GM21737 (cell line): ENCODE results near the gene ATG16L2.
A peak's percentile ranks its signal among the peaks of the same experiment; 100 is the strongest.
"Not testable (repeated sequence)": the region's sequence is repeated elsewhere in the genome, so short reads cannot be mapped to it uniquely, and the experiment has no call there.

Source experiments
- ATAC-seq: cut with Tn5 transposase; IDR thresholded peaks from one replicate; pipeline ENCODE4 v1.9.1; 2021; ENCODE audit warnings: mild to moderate bottlenecking, moderate library complexity; ENCODE audit not compliant: unreplicated experiment

ATG16L2 gene

DNA sequence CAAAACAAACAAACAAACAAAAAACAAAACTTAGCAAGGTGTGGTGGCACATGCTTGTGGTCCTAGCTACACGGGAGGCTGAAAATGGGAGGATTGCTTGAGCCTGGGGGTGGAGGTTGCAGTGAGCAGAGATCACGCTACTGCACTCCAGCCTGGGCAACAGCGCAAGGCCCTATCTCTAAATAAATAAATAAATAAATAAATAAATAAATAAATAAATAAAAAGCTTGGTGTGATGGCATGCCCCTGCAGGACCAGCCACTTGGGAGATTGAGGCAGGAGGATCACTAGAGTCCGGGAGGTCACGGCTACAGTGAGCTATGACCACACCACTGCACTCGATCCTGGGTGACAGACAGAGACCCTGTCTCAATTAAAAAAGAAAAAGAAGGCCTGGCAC lies 11.4 kb upstream of the ATG16L2 start:
- no peak for ATAC-seq

DNA sequence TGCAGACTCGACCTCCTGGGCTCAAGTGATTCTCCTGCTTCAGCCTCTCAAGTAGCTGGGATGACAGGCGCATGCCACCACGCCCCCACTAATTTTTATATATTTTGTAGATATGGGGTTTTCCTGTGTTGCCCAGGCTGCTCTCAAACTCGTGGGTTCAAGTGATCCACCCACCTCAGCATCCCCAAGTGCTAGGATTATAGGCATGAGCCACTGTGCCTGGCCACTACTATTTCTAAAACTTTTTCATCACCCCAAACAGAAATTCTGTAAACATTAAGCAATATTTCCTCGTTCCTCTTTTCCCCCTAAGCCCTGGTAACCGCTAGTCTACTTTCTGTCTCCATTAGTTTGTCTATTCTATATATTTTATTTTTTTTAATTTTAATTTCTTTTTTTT lies 9.0 kb upstream of the ATG16L2 start:
- ATAC-seq: no peak

- ATAC-seq: not testable (repeated sequence)
Measured at GRCh38 chr11:72806378-72806777, 7.8 kb upstream of the ATG16L2 start.

DNA sequence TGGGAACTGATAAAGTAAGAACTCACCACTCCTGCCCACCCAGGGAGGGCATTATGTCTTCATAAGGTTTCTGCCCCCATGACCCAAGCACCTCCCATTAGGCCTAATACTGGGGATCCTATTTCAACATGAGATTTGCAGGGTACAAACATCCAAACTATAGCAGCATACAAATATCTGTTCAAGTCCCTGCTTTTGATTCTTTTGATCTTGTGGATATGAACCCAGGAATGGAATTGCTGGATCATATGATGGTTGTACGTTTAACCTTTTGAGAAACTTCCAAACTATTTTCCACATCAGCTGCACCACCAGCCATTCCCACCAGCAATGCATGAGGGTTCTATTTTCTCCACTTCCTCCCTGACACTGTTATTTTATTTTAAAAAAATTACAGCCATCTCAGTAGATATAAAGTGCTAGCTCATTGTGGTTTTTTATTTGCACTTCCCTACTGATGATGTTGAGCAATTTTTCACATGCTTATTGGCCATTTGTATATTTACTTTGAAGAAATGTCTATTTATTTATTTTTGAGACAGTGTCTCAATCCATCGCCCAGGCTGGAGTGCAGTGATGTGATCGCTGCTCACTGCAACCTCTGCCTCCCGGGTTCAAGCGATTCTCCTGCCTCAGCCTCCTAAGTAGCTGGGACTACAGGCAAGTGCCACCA lies 7.1 kb upstream of the ATG16L2 start:
- ATAC-seq: no peak

DNA sequence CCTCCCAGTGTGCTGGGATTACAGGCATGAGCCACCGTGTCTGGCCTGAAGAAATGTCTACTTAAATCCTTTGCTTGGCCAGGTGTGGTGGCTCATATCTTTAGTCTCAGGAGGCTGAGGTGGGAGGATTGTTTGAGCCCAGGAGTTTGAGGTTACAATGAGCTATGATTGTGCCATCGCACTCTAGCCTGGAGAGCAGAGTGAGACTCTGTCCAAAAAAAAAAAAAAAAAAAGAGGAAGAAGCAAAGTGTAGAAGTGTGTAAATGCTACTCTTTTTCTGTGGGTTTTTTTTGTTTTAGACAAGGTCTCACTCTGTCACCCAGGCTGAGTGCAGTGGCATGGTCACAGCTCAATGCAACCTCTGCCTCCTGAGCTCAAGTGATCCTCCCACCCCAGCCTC lies 6.4 kb upstream of the ATG16L2 start:
- ATAC-seq: no peak

DNA sequence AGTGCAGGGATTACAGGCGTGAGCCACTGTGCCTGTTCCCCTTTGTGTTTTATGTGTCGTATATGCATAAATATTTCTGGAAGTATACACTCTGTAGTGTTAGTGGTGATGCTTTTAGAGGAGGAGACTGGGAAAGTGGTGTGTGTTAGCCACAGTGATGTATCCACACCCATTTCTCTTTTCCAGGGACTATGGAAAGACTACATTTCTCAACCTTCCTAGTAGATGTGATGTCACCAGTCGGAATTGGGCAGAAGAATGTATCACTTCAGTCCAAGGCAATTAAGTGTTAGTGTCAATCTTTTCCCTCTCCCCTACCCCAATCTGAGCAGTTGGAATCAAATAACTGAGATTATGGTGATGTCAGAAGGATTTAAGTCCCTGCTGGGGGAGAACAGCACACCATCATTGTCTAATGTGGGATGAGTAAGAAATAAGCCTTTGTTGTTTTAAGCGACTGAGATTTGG lies 5.8 kb upstream of the ATG16L2 start:
- ATAC-seq: no peak

- ATAC-seq: not testable (repeated sequence)
Measured at GRCh38 chr11:72811686-72812085, 2.5 kb upstream of the ATG16L2 start.

DNA sequence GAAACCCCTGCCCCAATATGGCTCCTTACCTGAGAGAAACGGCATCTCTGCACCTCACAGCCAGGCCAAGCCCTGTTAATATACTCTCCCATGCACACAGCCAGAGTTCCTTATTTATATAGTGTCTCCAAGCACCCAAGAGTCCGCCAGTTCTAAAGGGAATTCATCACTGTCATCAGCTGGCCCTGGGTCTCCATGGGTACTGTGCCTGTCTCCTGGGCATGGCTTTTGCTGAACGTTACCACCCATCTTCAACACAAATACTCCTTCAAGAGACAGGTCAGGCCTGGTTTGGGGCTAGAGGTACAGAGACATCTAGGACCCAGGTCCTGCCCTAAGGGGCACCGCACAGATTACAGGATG lies 1.6 kb upstream of the ATG16L2 start:
- ATAC-seq: no peak

DNA sequence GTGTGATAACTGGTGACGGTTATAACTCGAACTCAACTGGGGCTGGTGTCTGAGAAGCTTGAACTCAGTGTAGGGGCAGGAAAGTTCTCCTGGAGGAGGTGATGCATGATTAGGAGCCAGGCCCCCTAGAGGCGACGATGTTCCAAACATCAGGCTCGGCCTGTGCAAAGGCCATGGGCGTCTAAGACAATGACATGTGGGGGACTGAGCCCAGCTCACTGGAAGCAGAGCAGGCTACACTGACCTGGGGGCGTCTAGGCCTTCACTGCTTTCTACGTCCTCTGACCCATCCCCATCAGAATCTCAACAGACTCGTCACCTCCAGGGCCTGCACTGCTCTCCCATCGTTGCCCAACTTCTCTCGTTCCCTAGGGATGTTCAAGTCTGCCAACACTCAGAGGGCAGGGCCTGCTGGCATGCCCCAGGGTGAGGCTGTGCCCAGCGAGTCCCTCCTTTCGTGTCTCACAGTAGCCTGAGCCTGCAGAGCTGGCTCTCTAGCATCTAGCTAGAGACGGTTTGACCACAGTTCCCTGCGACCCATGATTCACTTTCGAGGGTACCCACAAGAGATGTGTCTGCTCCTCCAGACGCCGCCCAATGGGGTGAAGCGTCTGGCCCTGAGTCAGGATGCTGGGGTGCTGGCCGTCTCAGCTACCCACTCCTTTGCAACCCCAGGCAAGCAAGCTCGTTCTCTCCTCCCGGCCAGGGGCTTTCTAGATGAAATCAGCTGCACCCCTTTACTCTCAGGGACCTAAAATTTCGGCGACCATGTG lies 1.1 kb upstream of the ATG16L2 start:
- no peak for ATAC-seq

GRCh38 chr11:72813740-72814285 lies 398 bp upstream of the ATG16L2 start:
- peak; percentile 42 for ATAC-seq

GRCh38 chr11:72815110-72815618 lies 953 bp downstream of the ATG16L2 start:
- ATAC-seq: no peak

DNA sequence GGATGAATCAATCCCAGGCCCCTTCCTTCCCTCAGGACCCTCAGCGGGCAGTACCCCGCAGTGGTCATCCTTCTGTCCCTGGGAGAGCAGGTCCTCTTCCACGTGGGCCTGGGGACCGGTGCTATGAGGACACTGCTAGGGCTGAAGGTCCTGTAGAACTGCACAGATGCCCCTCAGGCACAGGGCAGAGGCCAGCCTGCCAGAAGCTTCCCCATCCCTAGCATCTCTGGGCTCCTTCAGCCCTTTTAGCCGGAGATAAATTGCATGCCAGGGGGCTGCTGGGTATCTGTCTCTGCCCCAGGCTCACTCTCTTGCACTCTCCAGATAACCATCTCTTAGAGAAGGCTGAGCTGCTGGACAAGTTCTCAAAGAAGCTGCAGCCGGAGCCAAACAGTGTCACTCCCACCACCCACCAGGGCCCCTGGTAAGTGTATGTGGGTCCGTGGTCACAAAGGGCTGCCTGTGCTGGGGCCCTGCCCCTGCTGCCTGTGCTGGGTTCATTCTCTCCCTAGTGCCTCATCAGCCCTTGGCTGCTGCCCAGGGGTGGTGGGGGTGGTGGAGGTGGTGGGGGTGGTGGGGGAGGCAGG lies 2.3 kb downstream of the ATG16L2 start:
- no peak for ATAC-seq

DNA sequence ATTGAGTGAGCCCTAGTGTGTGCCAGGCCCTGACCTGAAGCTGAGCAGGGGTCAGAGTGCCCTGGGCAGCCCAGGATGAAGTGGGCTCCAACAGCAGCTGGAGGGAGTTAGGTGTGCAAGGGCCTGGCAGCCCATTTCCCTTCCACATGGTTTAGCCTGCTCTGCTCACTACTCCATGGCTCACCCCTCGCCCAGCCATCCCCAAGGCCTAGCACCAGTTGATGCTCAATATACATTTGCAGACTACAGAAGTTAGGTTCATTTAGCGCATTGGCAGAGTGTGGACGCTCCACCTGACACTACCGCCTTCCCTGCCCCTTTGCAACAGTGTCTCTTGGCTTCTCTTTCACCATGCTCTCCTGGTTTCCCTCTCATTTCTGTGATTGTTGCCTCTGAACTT lies 3.8 kb downstream of the ATG16L2 start:
- ATAC-seq: no peak

- ATAC-seq: no peak
Measured at GRCh38 chr11:72818971-72819370, 4.8 kb downstream of the ATG16L2 start.

DNA sequence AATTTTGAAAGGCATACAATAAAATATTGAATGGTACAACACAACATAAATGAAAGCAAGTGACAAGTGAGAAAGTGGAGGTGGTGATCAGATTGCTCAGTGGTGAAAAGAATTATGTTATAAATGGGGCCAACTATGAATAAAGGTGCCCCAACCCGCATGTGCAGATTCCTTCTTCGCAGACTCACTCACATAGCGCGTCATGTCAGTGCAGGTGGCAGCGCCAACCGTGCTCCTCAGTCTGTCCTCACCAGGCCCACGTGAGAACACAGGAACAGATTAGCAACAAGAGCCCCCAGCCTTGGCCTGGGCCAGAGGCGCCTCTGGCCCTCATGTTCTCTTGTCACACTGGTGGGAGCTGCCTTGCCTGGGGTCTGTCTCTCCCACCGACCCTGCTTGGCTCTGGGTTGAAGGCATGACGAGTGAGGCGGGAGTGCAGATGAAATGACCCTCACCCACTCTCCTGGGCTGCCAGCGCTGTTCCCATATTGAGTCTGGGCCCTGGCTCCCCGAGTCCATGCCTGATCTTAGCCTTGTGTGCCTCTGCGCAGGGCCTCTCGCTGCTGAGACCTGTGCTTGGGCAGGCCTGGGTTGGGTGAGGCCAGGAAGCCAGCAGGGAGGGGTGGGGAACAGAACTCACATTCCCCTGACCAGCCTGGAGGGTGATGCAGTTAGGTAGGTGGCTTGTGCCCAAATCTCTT lies 6.4 kb downstream of the ATG16L2 start:
- ATAC-seq: no peak

DNA sequence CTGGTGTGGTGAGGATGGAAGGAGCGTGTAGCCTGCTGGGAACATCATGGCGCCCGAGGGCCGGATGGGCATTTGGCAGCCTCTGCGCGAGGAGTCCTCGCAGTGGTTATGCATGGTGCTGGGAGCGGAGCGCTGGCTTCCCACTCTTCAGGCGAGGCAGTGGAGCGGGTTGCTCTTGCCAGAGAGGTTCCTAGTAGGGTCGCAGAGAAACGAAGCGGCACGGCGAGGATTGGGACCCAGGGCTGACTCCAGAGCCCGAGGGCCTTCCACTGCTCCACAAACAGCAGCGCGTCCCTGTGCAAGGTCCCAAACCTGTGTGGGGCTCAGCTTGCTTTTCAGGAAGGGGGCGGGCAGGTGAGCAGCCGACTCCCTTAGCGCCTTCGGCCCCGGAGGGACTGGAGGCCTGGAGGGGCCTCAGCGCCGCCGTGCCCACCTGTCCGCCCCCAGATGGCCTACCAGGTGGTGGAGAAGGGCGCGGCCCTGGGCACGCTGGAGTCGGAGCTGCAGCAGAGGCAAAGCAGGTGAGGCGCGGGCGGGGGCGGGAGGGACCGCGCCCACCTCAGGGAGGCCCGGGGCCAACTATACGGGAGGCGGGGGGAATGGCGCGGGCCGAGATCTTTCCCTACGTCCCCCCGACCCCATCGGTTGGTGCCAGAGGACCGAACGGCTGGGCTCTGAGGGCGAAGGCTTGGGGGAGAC lies 7.2 kb downstream of the ATG16L2 start:
- no peak for ATAC-seq

DNA sequence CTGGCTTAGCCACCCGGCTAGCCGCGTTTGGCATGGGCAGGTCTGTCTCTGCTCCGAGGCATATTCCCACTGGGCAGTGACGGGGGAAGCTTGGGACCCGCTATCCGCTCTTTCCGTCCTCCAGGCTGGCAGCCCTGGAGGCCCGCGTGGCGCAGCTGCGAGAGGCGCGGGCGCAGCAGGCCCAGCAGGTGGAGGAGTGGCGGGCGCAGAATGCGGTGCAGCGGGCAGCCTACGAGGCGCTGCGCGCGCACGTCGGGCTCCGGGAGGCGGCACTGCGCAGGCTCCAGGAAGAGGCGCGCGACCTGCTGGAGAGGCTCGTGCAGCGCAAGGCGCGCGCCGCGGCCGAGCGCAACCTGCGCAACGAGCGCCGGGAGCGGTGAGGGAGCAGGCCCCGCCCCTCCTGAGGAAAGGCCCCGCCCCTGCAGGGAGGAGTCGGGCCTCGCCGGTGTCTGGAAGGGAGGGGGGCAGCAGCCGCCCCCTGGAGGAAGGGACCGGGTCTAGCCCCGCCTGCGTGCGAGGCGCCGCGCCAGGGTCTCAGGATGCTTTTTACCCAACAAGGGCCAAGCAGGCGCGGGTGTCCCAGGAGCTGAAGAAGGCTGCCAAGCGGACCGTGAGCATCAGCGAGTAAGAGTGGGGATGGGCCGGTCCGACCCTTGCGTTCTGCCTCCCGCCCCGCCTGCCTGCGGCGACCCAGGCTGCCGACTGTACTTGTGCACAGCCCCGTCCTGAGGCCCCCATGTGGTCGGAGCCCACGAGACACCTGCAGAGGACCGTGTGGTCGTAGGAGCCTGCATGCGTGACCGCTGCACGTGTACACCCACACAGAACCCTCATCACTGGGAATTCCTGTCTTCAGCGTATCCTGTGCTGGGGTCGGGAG lies 7.9 kb downstream of the ATG16L2 start:
- ATAC-seq: peak; percentile 43

- ATAC-seq: no peak
Measured at GRCh38 chr11:72823105-72823804, 9.0 kb downstream of the ATG16L2 start.

- ATAC-seq: no peak
Measured at GRCh38 chr11:72824020-72824419, 9.8 kb downstream of the ATG16L2 start.
